A673 (cell line): ENCODE results near the gene WWC1.

ENCODE experiments used
- EZH2 ChIP-seq: fragments of 200-600 bp; sonication (generic); IDR thresholded peaks from 2 replicates; pipeline ENCODE4 v1.6.1; 2017; ENCODE audit warnings: borderline replicate concordance, low read depth, mild to moderate bottlenecking, mixed read lengths, antibody characterized with exemption, low read length; ENCODE audit not compliant: poor library complexity, severe bottlenecking
- TF ChIP-seq, protein P1 (sequence below): fragments of 300-800, 200-600 bp; sonication (generic); conservative IDR thresholded peaks from 2 replicates; pipeline ENCODE4 v1.5.1; 2017; ENCODE audit warnings: low read depth, mild to moderate bottlenecking, antibody characterized with exemption, low read length, moderate library complexity, mixed read lengths

- TF ChIP-seq, protein P1, sequence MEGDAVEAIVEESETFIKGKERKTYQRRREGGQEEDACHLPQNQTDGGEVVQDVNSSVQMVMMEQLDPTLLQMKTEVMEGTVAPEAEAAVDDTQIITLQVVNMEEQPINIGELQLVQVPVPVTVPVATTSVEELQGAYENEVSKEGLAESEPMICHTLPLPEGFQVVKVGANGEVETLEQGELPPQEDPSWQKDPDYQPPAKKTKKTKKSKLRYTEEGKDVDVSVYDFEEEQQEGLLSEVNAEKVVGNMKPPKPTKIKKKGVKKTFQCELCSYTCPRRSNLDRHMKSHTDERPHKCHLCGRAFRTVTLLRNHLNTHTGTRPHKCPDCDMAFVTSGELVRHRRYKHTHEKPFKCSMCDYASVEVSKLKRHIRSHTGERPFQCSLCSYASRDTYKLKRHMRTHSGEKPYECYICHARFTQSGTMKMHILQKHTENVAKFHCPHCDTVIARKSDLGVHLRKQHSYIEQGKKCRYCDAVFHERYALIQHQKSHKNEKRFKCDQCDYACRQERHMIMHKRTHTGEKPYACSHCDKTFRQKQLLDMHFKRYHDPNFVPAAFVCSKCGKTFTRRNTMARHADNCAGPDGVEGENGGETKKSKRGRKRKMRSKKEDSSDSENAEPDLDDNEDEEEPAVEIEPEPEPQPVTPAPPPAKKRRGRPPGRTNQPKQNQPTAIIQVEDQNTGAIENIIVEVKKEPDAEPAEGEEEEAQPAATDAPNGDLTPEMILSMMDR, result no peak
- TF ChIP-seq EZH2, result no peak
Measured at GRCh38 chr5:168372356-168372946, 81.0 kb downstream of the WWC1 start.
